Kidney (tissue), 14 donors: ENCODE results near the gene MIEN1. TPM values are rescaled to one million over a fixed set of nuclear protein-coding genes. Genes with fewer than 3 reads are reported as not detected.
"Not testable (repeated sequence)": the region's sequence is repeated elsewhere in the genome, so short reads cannot be mapped to it uniquely, and the experiment has no call there.

Experiments
- DNase-seq, 5 donors: peaks; one replicate each; pipeline ENCODE4 v3.0.0-alpha.2; 2013 to 2020
- FAIRE-seq: peaks from 2 replicates; lab custom pipeline; 2012; peaks lifted over from hg19 to GRCh38; lab: Jason Lieb, UNC
- H3K27ac ChIP-seq, 2 donors: one replicate each; pipeline ENCODE4 v1.7.0; 2013; ENCODE audit warnings: low read depth in 2 of 2, low read length in 2 of 2, inconsistent platforms in 1 of 2
- H3K27me3 ChIP-seq: one replicate; pipeline ENCODE4 v1.7.1; 2013; ENCODE audit warnings: low read length, inconsistent platforms; ENCODE audit not compliant: control insufficient read depth, insufficient read depth
- H3K36me3 ChIP-seq, 3 donors: one replicate each; pipeline versions ENCODE4 v1.7.0 to v1.7.1; 2013; ENCODE audit warnings: low read length in 3 of 3, control low read depth in 1 of 3, inconsistent platforms in 1 of 3; ENCODE audit not compliant: insufficient read depth in 3 of 3, control insufficient read depth in 2 of 3
- H3K4me1 ChIP-seq, 3 donors: one replicate each; pipeline versions ENCODE4 v1.7.0 to v1.7.1; 2013; ENCODE audit warnings: low read length in 3 of 3, inconsistent platforms in 1 of 3, low read depth in 1 of 3; ENCODE audit not compliant: control insufficient read depth in 2 of 3, insufficient read depth in 2 of 3
- H3K4me3 ChIP-seq, 3 donors: one replicate each; pipeline versions ENCODE4 v1.7.0 to v1.8.1; 2013; ENCODE audit warnings: low read length in 3 of 3, control low read depth in 1 of 3, inconsistent platforms in 1 of 3
- H3K9ac ChIP-seq, 3 donors: one replicate each; pipeline versions ENCODE4 v1.7.0 to v1.7.1; 2013; ENCODE audit warnings: low read length in 3 of 3, control low read depth in 1 of 3, inconsistent platforms in 1 of 3
- H3K9me3 ChIP-seq, 3 donors: one replicate each; pipeline versions ENCODE4 v1.7.0 to v1.7.1; 2013; ENCODE audit warnings: low read length in 3 of 3, control low read depth in 1 of 3, inconsistent platforms in 1 of 3; ENCODE audit not compliant: control insufficient read depth in 2 of 3, insufficient read depth in 1 of 3
- CTCF ChIP-seq: IDR thresholded peaks from 3 replicates; pipeline ENCODE4 v1.5.1; 2012; ENCODE audit warnings: mild to moderate bottlenecking, moderate library complexity, borderline replicate concordance; ENCODE audit not compliant: insufficient read depth; ENCODE audit errors: extremely low read depth
- intact Hi-C: fragments of 100-400 bp; cut with DNase I; formaldehyde crosslinking; loops from one replicate; pipeline ENCODE4 v1.11.1; 2022
- polyA plus RNA-seq: library from polyadenylated mRNA; stranded (reverse); fragments of 350-450 nt; fragmentation: Illumina TruSeq; extraction: RNeasy Lipid Tissue Mini Kit (QIAGEN cat#74804); gene quantifications from one replicate; pipeline ENCODE4 v1.2.3, GENCODE V29; 2014; ENCODE audit warnings: low read depth, low replicate concordance; ENCODE audit not compliant: insufficient read depth
- total RNA-seq: library from RNA; stranded (reverse); fragmentation: NEBNext Ultra II Directional; extraction: Animal tissue kit (Norgen Biotek cat#: 25700); gene quantifications from one replicate; pipeline ENCODE4 v1.2.1, GENCODE V29; 2021
- donor health status: control.
- donor health status: control.
- donor health status: control.
- donor health status: control.
- donor health status: control.
- donor health status: DM: yes; HTN: yes; CAD: no.
- donor health status: Normal renal cell carcinoma (clear cell type).

The MIEN1 gene
- total and polyA plus RNA-seq, 2 donors from 2014 or later: 51.6 to 186 TPM

- H3K9me3 ChIP-seq: no peaks in the 10 kb centered on the region
- H3K27me3 ChIP-seq: no peaks in the 10 kb centered on the region
- FAIRE-seq (no peak), DNase-seq (no peak)
- H3K4me1 ChIP-seq: peaks cover 0 to 2% (median 0%) of the 10 kb centered on the region in 3 donors
- no peak overlapping the region for H3K4me3 ChIP-seq
- no peak overlapping the region for H3K9ac ChIP-seq
- no peak for TF ChIP-seq CTCF
- intact Hi-C loops: no loop called here
- no peak overlapping the region for H3K27ac ChIP-seq
- H3K36me3 ChIP-seq: no peaks in the 10 kb centered on the region
Observed at GRCh38 chr17:39767147-39767546, 36.8 kb upstream of the MIEN1 start.

- Histone ChIP-seq H3K27me3 (no peaks in the 10 kb centered on the region), H3K36me3 (no peaks in the 10 kb centered on the region), H3K4me1 (peaks cover 0 to 2% (median 0%) of the 10 kb centered on the region in 3 donors), H3K27ac (no peak overlapping the region), H3K9ac (no peak overlapping the region), H3K4me3 (no peak overlapping the region), H3K9me3 (no peaks in the 10 kb centered on the region)
- FAIRE-seq (no peak), DNase-seq (no peak)
- intact Hi-C loops: no loop called here
- no peak for TF ChIP-seq CTCF
Observed at GRCh38 chr17:39765766-39766165, 35.4 kb upstream of the MIEN1 start.

- H3K27me3 ChIP-seq: no peaks in the 10 kb centered on the region
- no peaks in the 10 kb centered on the region for H3K36me3 ChIP-seq
- no peak for FAIRE-seq
- no peak for DNase-seq
- H3K27ac ChIP-seq: no peak overlapping the region
- peaks cover 0 to 2% (median 0%) of the 10 kb centered on the region in 3 donors for H3K4me1 ChIP-seq
- no peak overlapping the region for H3K4me3 ChIP-seq
- no peaks in the 10 kb centered on the region for H3K9me3 ChIP-seq
- no peak for TF ChIP-seq CTCF
- no peak overlapping the region for H3K9ac ChIP-seq
- intact Hi-C loops: no loop called here
Observed at GRCh38 chr17:39765175-39765574, 34.8 kb upstream of the MIEN1 start.

GRCh38 chr17:39764171-39764570, 33.8 kb upstream of the MIEN1 start:
- H3K4me1 ChIP-seq, H3K27me3 ChIP-seq, H3K9ac ChIP-seq, FAIRE-seq, H3K9me3 ChIP-seq, H3K4me3 ChIP-seq, DNase-seq, H3K36me3 ChIP-seq, H3K27ac ChIP-seq, intact Hi-C loops: not testable (repeated sequence)
